ENCODE measurements around the gene ADARB2.

DNA sequence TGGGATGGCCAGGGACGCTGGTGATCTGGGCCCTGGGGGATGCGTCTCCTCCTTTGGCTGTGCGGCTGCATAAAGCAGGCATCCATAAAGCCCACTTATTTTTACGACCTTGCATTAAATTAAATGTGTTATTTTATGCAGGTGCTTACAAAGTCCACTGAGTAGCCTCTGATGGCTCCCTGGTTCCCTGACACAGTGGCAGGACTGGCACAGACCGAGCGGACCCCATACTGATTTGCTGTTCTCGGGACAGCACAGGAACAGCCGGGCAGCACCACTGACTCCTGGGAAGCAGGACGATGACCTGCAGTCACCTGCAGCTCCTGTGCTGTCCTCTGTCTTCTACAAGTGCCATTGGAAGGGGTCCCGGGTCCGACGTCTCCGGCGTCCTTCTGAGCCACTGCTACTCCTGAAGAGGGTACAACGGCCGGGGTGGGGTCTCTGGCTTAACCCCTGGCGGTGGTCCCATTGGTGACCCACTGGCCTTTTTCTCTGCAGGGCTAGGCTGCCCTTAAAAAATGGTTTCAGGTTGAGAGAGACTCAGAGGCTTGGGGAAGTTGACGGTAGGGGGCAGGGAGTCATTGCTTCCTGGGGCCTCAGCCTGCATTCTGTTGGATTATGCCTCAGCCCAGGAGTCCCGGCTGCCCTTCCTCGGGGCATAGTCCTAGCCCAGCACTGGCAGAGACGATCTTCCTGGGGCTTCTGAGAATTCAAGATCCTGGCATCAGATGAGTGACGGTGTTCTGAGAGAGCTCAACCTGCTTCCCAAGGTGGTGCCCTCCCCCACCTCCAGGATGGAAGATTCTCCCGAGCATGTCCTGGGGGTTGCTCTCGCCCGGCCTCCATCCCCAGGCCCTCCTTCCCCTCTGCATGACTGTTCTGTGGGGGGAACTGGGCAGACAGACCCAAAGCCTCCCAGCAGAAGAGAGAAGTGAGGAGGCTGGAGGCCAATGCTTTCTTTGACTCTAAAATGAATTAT lies 330.1 kb downstream of the ADARB2 start:
- no peak for TF ChIP-seq TCF12 (IDR thresholded peaks at IDR 0.05; ENCODE audit: low read depth, low read length)
- no peak for TF ChIP-seq ETV6 (conservative IDR thresholded peaks at IDR 0.05 in 1 of 2, IDR thresholded peaks at IDR 0.05 in 1 of 2; ENCODE audit: borderline replicate concordance in 1 of 2, low read depth in 1 of 2)
- TF ChIP-seq YY1 (IDR thresholded peaks at IDR 0.05; ENCODE audit: low read depth, low read length), result no peak
- no peak for TF ChIP-seq CEBPB (IDR thresholded peaks at IDR 0.05; ENCODE audit: borderline replicate concordance in 1 of 2, low read depth in 2 of 2, low read length in 2 of 2)
- TF ChIP-seq CREB1 (IDR thresholded peaks at IDR 0.05; ENCODE audit: low read depth), result no peak
- TF ChIP-seq ZNF274 (IDR thresholded peaks at IDR 0.05; ENCODE audit: insufficient read depth, insufficient read length), result no peak
- TF ChIP-seq EZH2 (IDR thresholded peaks at IDR 0.05; ENCODE audit: borderline replicate concordance, control insufficient read depth, low read depth, low read length), result no peak
- no peak; a peak in 1 of 6 replicates for TF ChIP-seq CTCF (IDR thresholded peaks at IDR 0.05 in 2 of 3, conservative IDR thresholded peaks at IDR 0.05 in 1 of 3; ENCODE audit: control insufficient read depth in 2 of 3, extremely low read depth in 1 of 3, insufficient read depth in 1 of 3, low read depth in 3 of 3, low read length in 3 of 3)
- no peak for TF ChIP-seq KLF5 (IDR thresholded peaks at IDR 0.05; ENCODE audit: partially characterized antibody)
- TF ChIP-seq MYC (IDR thresholded peaks at IDR 0.05; ENCODE audit: insufficient read depth, insufficient read length, insufficient replicate concordance, low read length, severe bottlenecking), result no peak
- no peak for TF ChIP-seq SIX5 (IDR thresholded peaks at IDR 0.05; ENCODE audit: low read depth, low read length, severe bottlenecking)
- TF ChIP-seq, protein P1, sequence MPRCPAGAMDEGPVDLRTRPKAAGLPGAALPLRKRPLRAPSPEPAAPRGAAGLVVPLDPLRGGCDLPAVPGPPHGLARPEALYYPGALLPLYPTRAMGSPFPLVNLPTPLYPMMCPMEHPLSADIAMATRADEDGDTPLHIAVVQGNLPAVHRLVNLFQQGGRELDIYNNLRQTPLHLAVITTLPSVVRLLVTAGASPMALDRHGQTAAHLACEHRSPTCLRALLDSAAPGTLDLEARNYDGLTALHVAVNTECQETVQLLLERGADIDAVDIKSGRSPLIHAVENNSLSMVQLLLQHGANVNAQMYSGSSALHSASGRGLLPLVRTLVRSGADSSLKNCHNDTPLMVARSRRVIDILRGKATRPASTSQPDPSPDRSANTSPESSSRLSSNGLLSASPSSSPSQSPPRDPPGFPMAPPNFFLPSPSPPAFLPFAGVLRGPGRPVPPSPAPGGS (IDR thresholded peaks at IDR 0.05; ENCODE audit: borderline replicate concordance, insufficient read depth, low read depth, low read length, poor library complexity, severe bottlenecking), result no peak
- TF ChIP-seq ATF2 (IDR thresholded peaks at IDR 0.05; ENCODE audit: low read length), result no peak

Data from GM12878 (cell line).